Fibroblast of the aortic adventitia (primary cell): Measurements from ENCODE around the gene EXT2. TPM values are rescaled to one million over a fixed set of nuclear protein-coding genes. Genes with fewer than 3 reads are reported as not detected.

ENCODE experiments used
- DNase-seq: peaks from one replicate; pipeline ENCODE4 v3.0.0-alpha.2; 2010; ENCODE audit warnings: low read depth
- H3K4me3 ChIP-seq: 2 replicates; pipeline ENCODE4 v1.5.1; 2011; ENCODE audit warnings: low read depth, mild to moderate bottlenecking, control low read depth, low read length, moderate library complexity
- total RNA-seq: library from RNA; depleted of rRNA; stranded (reverse); fragments of >200 nt; gene quantifications from 2 replicates; pipeline ENCODE4 v1.2.3, GENCODE V29; 2012; ENCODE audit warnings: low replicate concordance
- TF ChIP-seq, protein P1 (sequence below): IDR thresholded peaks from 2 replicates; pipeline ENCODE4 v1.5.1; 2011; ENCODE audit warnings: mild to moderate bottlenecking, low read length, control low read depth, inconsistent platforms; ENCODE audit not compliant: insufficient read depth

Gene EXT2
- total RNA-seq, 1 donor, result 100 TPM

DNA sequence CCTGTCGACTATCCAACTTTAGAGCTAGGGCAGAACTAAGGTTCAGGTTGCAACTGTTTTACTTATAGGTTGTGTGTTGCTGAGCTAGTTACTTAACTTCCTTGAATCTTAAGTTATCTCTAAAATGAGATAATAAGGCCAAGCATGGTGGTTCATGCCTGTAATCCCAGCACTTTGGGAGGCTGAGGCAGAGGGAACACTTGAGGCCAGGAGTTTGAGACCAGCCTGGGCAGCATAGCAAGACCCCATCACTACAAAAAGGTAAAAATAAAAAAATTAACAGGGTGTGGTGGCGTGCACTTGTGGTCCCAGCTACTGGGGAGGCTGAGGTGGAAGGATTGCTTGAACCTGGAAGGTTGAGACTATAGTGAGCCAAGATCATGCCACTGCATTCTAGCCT lies 27.3 kb upstream of the EXT2 start:
- TF ChIP-seq, protein P1, sequence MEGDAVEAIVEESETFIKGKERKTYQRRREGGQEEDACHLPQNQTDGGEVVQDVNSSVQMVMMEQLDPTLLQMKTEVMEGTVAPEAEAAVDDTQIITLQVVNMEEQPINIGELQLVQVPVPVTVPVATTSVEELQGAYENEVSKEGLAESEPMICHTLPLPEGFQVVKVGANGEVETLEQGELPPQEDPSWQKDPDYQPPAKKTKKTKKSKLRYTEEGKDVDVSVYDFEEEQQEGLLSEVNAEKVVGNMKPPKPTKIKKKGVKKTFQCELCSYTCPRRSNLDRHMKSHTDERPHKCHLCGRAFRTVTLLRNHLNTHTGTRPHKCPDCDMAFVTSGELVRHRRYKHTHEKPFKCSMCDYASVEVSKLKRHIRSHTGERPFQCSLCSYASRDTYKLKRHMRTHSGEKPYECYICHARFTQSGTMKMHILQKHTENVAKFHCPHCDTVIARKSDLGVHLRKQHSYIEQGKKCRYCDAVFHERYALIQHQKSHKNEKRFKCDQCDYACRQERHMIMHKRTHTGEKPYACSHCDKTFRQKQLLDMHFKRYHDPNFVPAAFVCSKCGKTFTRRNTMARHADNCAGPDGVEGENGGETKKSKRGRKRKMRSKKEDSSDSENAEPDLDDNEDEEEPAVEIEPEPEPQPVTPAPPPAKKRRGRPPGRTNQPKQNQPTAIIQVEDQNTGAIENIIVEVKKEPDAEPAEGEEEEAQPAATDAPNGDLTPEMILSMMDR, result no peak
- DNase-seq, result no peak
- H3K4me3 ChIP-seq, result no peak overlapping the region

DNA sequence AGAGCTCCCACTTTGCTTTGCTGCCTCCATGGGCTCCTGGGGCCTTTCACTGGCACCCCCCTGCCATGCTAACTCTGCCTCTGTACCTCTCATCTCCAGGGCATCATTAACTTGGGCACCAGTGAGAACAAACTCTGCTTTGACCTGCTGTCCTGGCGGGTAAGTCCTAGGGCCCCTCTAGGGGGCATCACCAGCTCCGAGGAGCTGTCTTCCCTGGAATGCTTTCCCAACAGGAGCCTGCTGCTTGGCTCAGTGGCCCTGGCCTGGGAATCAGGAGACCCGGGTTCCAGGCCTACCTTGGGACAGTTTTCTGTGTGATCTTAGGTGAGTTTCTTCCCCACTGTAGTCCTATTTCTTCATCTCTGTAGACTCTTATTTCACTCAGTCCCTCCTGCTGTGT lies 24.3 kb upstream of the EXT2 start:
- TF ChIP-seq, protein P1, result no peak
- no peak overlapping the region for H3K4me3 ChIP-seq
- no peak for DNase-seq

DNA sequence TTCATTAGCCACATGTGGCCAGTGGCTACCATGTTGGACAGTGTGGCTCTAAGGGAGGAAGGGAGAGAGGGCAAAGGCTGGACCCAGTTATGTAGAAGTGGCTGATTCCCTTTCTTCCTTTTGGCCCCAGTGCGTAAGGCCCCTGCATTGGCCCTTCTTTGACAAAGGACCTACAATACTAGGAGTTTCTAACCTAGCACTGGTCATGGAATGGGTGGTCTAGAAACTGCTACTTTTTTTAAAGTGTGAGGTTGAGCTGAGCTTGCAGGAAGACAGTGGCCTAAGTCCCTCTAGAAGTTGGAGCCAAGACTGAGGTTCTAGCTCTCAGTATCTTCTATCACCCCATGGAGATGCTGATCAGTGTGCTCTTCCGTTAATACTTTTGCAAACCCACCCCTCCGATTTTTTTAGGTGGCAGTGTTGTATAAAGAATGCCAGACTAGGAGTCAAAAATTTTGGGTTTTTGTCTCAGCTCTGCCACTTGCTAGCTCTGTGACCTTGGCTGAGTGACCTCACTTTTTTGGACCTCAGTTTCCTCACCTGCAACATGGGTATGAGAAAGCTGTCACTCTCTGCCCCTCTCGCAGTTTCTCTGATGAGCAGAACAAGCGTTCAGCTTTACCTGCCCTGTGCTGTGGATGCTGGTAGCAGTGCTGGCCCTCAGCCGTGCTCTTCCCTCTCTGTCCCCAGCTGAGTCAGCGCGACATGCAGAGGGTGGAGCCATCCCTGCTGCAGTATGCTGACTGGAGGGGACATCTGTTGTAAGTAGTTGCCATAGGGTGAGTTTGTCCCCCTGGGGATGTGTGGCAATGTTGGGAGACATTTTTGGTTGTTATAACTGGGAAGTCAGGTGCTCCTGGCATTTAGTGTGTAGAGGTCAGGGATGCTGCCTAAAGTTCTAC lies 22.5 kb upstream of the EXT2 start:
- TF ChIP-seq, protein P1, result no peak
- H3K4me3 ChIP-seq, result no peak overlapping the region
- no peak for DNase-seq

DNA sequence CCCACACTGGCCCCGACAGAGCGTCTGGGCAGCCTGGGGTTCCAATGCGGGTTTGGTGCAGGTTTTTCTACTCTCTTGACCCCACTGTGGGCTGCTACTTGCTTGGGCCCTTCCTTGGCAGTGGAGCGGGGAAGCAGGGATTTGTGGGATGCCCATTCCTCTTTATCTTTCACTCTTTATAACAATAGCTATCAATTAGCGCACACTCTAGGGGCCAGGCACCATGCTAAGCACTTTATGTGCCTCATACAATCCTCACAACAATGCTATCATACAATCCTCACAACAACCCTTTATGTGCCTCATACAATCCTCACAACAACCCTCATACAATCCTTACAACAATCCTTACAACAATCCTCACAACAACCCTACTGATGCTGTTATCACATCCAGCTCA lies 16.7 kb upstream of the EXT2 start:
- TF ChIP-seq, protein P1, result no peak
- no peak for DNase-seq
- no peak overlapping the region for H3K4me3 ChIP-seq

DNA sequence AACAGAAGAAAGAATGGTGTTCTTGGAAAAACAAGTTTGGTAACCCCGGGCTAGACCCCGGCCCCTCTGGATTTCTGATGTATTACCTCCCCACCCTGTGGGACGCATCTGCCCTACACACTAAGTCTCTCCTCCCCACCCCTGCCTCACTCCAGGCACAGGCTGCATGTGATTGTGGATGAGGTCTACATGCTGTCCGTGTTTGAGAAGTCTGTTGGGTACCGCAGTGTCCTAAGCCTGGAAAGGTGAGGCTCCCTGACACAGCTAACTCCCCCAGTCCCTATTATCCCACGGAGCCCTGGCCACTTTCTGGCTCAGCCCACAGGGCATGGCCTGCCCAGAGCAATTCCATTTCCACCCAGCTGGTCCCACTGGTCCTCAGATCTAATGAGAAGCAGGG lies 16.1 kb upstream of the EXT2 start:
- DNase-seq, result no peak
- no peak overlapping the region for H3K4me3 ChIP-seq
- TF ChIP-seq, protein P1, result no peak

DNA sequence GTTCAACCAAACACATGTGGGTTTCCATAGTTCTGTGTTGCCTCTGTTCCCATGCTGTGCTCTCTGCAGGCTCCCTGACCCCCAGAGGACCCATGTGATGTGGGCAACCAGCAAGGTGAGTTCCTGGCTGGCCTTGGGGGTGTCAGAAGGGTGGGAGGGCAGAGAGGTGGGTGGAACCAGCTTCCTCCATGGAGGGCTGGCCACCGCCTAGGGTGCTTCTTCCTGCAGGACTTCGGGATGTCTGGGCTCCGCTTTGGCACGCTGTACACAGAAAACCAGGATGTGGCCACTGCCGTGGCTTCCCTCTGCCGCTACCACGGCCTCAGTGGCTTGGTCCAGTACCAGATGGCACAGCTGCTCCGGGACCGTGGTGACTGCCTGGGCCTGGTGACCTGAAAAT lies 14.5 kb upstream of the EXT2 start:
- H3K4me3 ChIP-seq, result no peak overlapping the region
- TF ChIP-seq, protein P1, result no peak
- DNase-seq, result no peak
